IMR-90 (cell line): ENCODE data around the gene KITLG.

Experiments used
- BHLHE40 ChIP-seq: fragments of 150-350 bp; IDR thresholded peaks from 2 replicates; pipeline ENCODE4 v1.6.1; 2016; ENCODE audit warnings: mild to moderate bottlenecking, low read depth, low read length
- CEBPB ChIP-seq: IDR thresholded peaks from 2 replicates; pipeline ENCODE4 v1.6.1; 2012; ENCODE audit warnings: low read depth, low read length, improper control_type of control experiment
- CTCF ChIP-seq: conservative IDR thresholded peaks from 2 replicates; pipeline ENCODE4 v1.5.1; 2012; ENCODE audit warnings: mild to moderate bottlenecking, low read depth, low read length, improper control_type of control experiment
- FOS ChIP-seq: fragments of 150-350 bp; IDR thresholded peaks from 2 replicates; pipeline ENCODE4 v1.6.1; 2016; ENCODE audit warnings: low read depth, low read length
- POLR2A ChIP-seq: IDR thresholded peaks from 2 replicates; pipeline ENCODE4 v1.6.1; 2012; ENCODE audit warnings: mild to moderate bottlenecking, low read depth, low read length

- no peak for TF ChIP-seq FOS
- no peak for TF ChIP-seq CTCF
- no peak for TF ChIP-seq CEBPB
- no peak for TF ChIP-seq POLR2A
- no peak for TF ChIP-seq BHLHE40
These were observed 6.7 kb downstream of the KITLG start for GRCh38 chr12:88573583-88573982.
